ENCODE results near the gene ERICH2.

Gene ERICH2

GRCh38 chr2:170766693-170767092, 3.5 kb upstream of the ERICH2 start:
- no peak overlapping the region for H3K9ac ChIP-seq (ENCODE audit: low read length)
- no peaks in the 10 kb centered on the region for H3K9me3 ChIP-seq (ENCODE audit: low read length)
- TF ChIP-seq CTCF (IDR thresholded peaks at IDR 0.05; ENCODE audit: low read length) (no peak), EZH2 (IDR thresholded peaks at IDR 0.05; ENCODE audit: borderline replicate concordance, low read length) (no peak)
- H3K9me2 ChIP-seq (ENCODE audit: low read depth, low read length): no peaks in the 10 kb centered on the region
- no peak overlapping the region for H3K4me3 ChIP-seq (ENCODE audit: low read depth, low read length, poor library complexity, severe bottlenecking)
- H2AFZ ChIP-seq (ENCODE audit: low read length): no peak overlapping the region
- H3K4me2 ChIP-seq (ENCODE audit: low read length): no peak overlapping the region
- no peaks in the 10 kb centered on the region for H3F3A ChIP-seq (ENCODE audit: insufficient read depth, low read length)
- peaks cover 14% of the 10 kb centered on the region for H3K4me1 ChIP-seq (ENCODE audit: insufficient read depth, low read length, severe bottlenecking)
- H4K20me1 ChIP-seq (ENCODE audit: insufficient read depth, low read length): no peaks in the 10 kb centered on the region
- no peaks in the 10 kb centered on the region for H3K79me2 ChIP-seq (ENCODE audit: insufficient read depth, low read length)
- H3K27me3 ChIP-seq (ENCODE audit: insufficient read depth, low read length): no peaks in the 10 kb centered on the region
- H3K27ac ChIP-seq (ENCODE audit: low read depth, low read length, poor library complexity, severe bottlenecking): no peak overlapping the region
- H3K36me3 ChIP-seq (ENCODE audit: insufficient read depth, low read length): no peaks in the 10 kb centered on the region

DNA sequence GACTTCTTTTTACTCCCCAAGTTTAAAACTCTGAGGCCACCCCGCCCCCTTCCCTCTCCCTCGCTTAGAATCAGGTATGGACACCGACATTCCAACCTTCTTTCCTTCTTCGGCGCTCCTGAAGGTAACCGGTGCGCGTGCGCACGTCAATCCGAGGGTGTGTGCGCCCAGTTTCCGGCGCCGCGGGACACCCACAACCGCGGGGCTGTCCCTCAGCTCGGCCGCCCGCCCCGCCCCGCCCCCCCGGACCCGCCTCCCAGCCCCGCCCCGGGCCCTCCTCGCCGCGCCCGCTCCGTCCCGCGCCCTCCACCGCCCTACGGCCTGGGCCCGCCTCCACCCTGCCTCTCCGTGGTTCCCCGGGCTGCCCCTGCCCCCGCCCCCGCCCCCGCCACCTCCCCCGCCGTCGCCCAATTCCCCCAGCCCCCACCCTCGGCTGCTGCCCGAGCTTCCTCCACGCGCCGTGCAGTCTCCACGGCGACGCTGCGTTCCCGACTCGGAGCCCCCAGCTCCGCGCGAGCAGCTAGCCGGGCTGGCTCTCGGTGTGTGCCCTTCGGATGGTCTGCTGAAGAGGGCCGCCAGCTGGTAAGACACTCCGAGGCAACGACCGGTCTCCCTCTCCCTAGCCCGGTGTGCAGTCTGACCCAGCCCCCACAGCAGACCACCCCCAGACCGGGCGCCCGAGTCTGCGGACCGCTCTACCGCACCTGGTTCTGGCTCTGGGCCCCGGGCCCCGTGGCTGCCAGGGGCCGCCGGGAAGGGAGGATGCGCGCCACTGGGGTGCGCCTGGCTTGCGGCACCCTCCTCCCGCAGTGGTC, 635 bp downstream of the ERICH2 start:
- Histone ChIP-seq H2AFZ (ENCODE audit: low read length) (peak overlapping the region; percentile 88; the same call in 1 of the 2 replicates), H3K27me3 (ENCODE audit: insufficient read depth, low read length) (no peaks in the 10 kb centered on the region), H3K4me3 (ENCODE audit: low read depth, low read length, poor library complexity, severe bottlenecking) (peak overlapping the region; percentile 88), H3K27ac (ENCODE audit: low read depth, low read length, poor library complexity, severe bottlenecking) (peak overlapping the region; percentile 25), H3K36me3 (ENCODE audit: insufficient read depth, low read length) (no peaks in the 10 kb centered on the region), H3K4me1 (ENCODE audit: insufficient read depth, low read length, severe bottlenecking) (peaks cover 21% of the 10 kb centered on the region), H3F3A (ENCODE audit: insufficient read depth, low read length) (peaks cover 8% of the 10 kb centered on the region), H3K9me2 (ENCODE audit: low read depth, low read length) (no peaks in the 10 kb centered on the region), H3K4me2 (ENCODE audit: low read length) (peak overlapping the region; percentile 95), H3K9me3 (ENCODE audit: low read length) (no peaks in the 10 kb centered on the region), H4K20me1 (ENCODE audit: insufficient read depth, low read length) (no peaks in the 10 kb centered on the region), H3K9ac (ENCODE audit: low read length) (peak overlapping the region; percentile 94), H3K79me2 (ENCODE audit: insufficient read depth, low read length) (no peaks in the 10 kb centered on the region)
- 0 out of 2 replicates have a peak, but pooled peaks have one; percentile 8 for TF ChIP-seq CTCF (IDR thresholded peaks at IDR 0.05; ENCODE audit: low read length)
- TF ChIP-seq EZH2 (IDR thresholded peaks at IDR 0.05; ENCODE audit: borderline replicate concordance, low read length): no peak

- Histone ChIP-seq H3K9ac (ENCODE audit: low read length) (peak overlapping the region; percentile 75), H3K27ac (ENCODE audit: low read depth, low read length, poor library complexity, severe bottlenecking) (no peak overlapping the region), H3K27me3 (ENCODE audit: insufficient read depth, low read length) (no peaks in the 10 kb centered on the region)
These were observed 1.3 kb downstream of the ERICH2 start for GRCh38 chr2:170771421-170771937.

More at GRCh38 chr2:170771421-170771937, 1.3 kb downstream of the ERICH2 start:
- peaks cover 8% of the 10 kb centered on the region for H3F3A ChIP-seq (ENCODE audit: insufficient read depth, low read length)
- H3K9me2 ChIP-seq (ENCODE audit: low read depth, low read length): no peaks in the 10 kb centered on the region
- H3K9me3 ChIP-seq (ENCODE audit: low read length): no peaks in the 10 kb centered on the region
- H3K79me2 ChIP-seq (ENCODE audit: insufficient read depth, low read length): no peaks in the 10 kb centered on the region
- peak overlapping the region; percentile 79 for H3K4me2 ChIP-seq (ENCODE audit: low read length)
- peak overlapping the region; percentile 83 for H3K4me3 ChIP-seq (ENCODE audit: low read depth, low read length, poor library complexity, severe bottlenecking)
- no peak overlapping the region for H2AFZ ChIP-seq (ENCODE audit: low read length)
- H3K4me1 ChIP-seq (ENCODE audit: insufficient read depth, low read length, severe bottlenecking): peaks cover 25% of the 10 kb centered on the region
- TF ChIP-seq EZH2 (IDR thresholded peaks at IDR 0.05; ENCODE audit: borderline replicate concordance, low read length) (no peak), CTCF (IDR thresholded peaks at IDR 0.05; ENCODE audit: low read length) (no peak)
- H4K20me1 ChIP-seq (ENCODE audit: insufficient read depth, low read length): no peaks in the 10 kb centered on the region
- no peaks in the 10 kb centered on the region for H3K36me3 ChIP-seq (ENCODE audit: insufficient read depth, low read length)
